Vagina (tissue), 2 donors: ENCODE data around the gene HPSE.

Source experiments
- CTCF ChIP-seq, 3 experiments: fragments of 450-650 bp in 2 of 3; fragments of 200-600 bp in 1 of 3; sonication (generic) in 1 of 3; IDR thresholded peaks; one replicate each; pipeline ENCODE4 v1.5.1; 2017 to 2019; ENCODE audit warnings: antibody characterized with exemption in 3 of 3, mild to moderate bottlenecking in 2 of 3, moderate library complexity in 2 of 3
- POLR2A ChIP-seq, 2 donors: fragments of 450-650 bp; IDR thresholded peaks; one replicate each; pipeline ENCODE4 v1.6.1; 2017; ENCODE audit warnings: antibody characterized with exemption in 2 of 2, mild to moderate bottlenecking in 2 of 2, moderate library complexity in 2 of 2
- POLR2AphosphoS5 ChIP-seq, 2 donors: sonication (generic); formaldehyde crosslinking; IDR thresholded peaks; one replicate each; pipeline ENCODE4 v1.9.0; 2017; ENCODE audit warnings: antibody characterized with exemption in 2 of 2, mild to moderate bottlenecking in 2 of 2, low read depth in 1 of 2; ENCODE audit not compliant: insufficient read depth in 1 of 2

DNA sequence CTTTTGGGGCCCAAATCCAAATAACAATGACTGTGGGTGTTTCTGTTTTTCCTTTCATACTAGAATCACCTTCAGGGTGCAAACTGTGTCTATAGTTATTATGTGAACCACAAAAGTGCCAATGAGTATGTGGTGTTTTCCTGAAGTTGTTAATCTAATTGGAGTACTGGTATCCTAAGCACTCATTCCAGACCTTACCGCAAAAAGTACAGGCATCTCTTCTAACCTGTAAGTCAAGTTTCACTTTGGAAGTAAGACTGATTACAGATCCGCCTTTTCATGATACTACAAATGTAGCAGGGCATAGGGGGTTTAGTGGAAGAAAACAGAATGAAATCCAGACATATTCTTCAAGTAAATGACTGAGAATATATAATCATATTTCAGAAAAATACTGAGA is 66.2 kb downstream of the HPSE start:
- TF ChIP-seq POLR2AphosphoS5 (IDR thresholded peaks at IDR 0.05; ENCODE audit: insufficient read depth in 1 of 2, low read depth in 1 of 2) (no peak), POLR2A (IDR thresholded peaks at IDR 0.05) (no peak), CTCF (IDR thresholded peaks at IDR 0.05) (no peak)
